ENCODE results near the gene KIF1B. TPM values are rescaled to one million over a fixed set of nuclear protein-coding genes. Genes with fewer than 3 reads are reported as not detected.

KIF1B gene
- total RNA-seq, 1 experiment from 2014 or later, result 28.1 TPM

DNA sequence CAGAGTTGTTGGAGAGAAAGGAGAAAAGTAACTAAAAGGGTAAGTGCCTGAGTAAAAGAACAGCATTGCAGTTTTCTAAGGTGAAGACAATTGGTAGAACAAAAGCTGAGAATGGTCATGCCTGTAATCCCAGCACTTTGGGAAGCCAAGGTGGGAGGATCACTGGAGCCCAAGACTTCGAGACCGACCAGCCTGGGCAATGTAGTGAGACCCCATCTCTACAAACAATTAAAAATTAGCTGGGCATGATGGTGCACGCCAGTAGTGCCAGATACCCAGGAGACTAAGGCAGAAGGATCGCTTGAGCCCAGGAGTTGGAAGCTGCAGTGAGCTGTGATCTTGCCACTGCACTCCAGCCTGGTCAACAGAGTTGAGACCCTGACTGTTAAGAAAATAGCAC lies 173.3 kb downstream of the KIF1B start:
- H3K27me3 ChIP-seq (ENCODE audit: insufficient read depth, low read length), result no peaks in the 10 kb centered on the region
- peaks cover 5 to 9% of the 10 kb centered on the region in 2 experiments; a peak in 3 of 4 replicates for H3K4me1 ChIP-seq (ENCODE audit: control insufficient read depth in 1 of 2, insufficient read depth in 2 of 2, low read length in 2 of 2)
- H3K4me3 ChIP-seq (replicated peaks in 1 of 2; ENCODE audit: low read depth in 1 of 2, low read length in 2 of 2), result no peak overlapping the region
- no peaks in the 10 kb centered on the region for H3K9me2 ChIP-seq (ENCODE audit: insufficient read depth)
- H3K9me3 ChIP-seq (ENCODE audit: control insufficient read depth in 1 of 2, insufficient read depth in 1 of 2, low read depth in 1 of 2, low read length in 2 of 2), result no peaks in the 10 kb centered on the region
- no peaks in the 10 kb centered on the region for H4K20me1 ChIP-seq (ENCODE audit: insufficient read depth)
- no peak for ATAC-seq
- H3K4me2 ChIP-seq (ENCODE audit: low read length), result no peak overlapping the region
- H3K9ac ChIP-seq (ENCODE audit: low read length), result no peak overlapping the region
- no peaks in the 10 kb centered on the region for H3K79me2 ChIP-seq (ENCODE audit: insufficient read depth, low read length)
- H3K36me3 ChIP-seq (ENCODE audit: control insufficient read depth in 1 of 2, insufficient read depth in 2 of 2, low read length in 2 of 2), result peaks cover 3 to 4% of the 10 kb centered on the region in 2 experiments; a peak in 2 of 4 replicates
- CTCF ChIA-PET, result no interaction called here
- BruUV-seq (replicated peaks), result no TSS peak
- no peak for DNase-seq (ENCODE audit: low read depth, low spot score)
- H2AFZ ChIP-seq (ENCODE audit: low read depth, low read length, poor library complexity, severe bottlenecking), result no peak overlapping the region
- RAD21 ChIA-PET (ENCODE audit: low non-redundant PET in 1 of 2, low total read pairs in 2 of 2, uncharacterized antibody in 2 of 2, unreplicated experiment in 2 of 2), result no interaction called here
- no peak overlapping the region for H3K27ac ChIP-seq (ENCODE audit: low read depth, low read length)
- TF ChIP-seq, protein P1, sequence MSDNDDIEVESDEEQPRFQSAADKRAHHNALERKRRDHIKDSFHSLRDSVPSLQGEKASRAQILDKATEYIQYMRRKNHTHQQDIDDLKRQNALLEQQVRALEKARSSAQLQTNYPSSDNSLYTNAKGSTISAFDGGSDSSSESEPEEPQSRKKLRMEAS (IDR thresholded peaks at IDR 0.05), result no peak
- TF ChIP-seq ELF1 (IDR thresholded peaks at IDR 0.05; ENCODE audit: borderline replicate concordance, low read depth) (no peak), POLR2A (IDR thresholded peaks at IDR 0.05; ENCODE audit: borderline replicate concordance, extremely low read depth, insufficient read depth, insufficient read length) (no peak), YY1 (IDR thresholded peaks at IDR 0.05; ENCODE audit: extremely low read depth, insufficient replicate concordance, low read depth, low read length) (no peak)
- TF ChIP-seq, protein P2, sequence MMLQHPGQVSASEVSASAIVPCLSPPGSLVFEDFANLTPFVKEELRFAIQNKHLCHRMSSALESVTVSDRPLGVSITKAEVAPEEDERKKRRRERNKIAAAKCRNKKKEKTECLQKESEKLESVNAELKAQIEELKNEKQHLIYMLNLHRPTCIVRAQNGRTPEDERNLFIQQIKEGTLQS (IDR thresholded peaks at IDR 0.05), result no peak
- POLR2A ChIA-PET, result no interaction called here
- intact Hi-C loops (cut with micrococcal nuclease), result no loop called here

DNA sequence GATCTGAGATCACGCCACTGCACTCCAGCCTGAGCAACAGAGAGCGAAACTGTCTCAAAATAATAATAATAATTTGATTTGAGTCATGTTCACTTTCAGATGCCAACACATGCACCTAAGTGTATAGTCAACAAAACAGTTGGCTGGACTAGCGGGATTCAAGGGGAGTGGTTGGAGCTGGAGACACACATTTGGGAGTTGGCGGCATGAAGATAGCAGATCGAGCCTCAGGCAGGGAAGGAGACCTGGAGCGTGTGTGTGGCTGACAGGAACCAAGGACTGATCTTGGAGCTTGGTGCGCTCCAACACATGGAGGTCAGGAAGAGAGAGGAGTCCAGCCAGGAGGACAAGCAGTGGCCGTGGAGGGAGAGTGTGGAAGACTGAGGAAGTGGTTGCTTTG lies 173.8 kb downstream of the KIF1B start:
- intact Hi-C loops (cut with micrococcal nuclease), result no loop called here
- Histone ChIP-seq H3K36me3 (ENCODE audit: control insufficient read depth in 1 of 2, insufficient read depth in 2 of 2, low read length in 2 of 2) (no peaks in the 10 kb centered on the region; a peak in 1 of 4 replicates), H3K79me2 (ENCODE audit: insufficient read depth, low read length) (no peaks in the 10 kb centered on the region), H3K9me3 (ENCODE audit: control insufficient read depth in 1 of 2, insufficient read depth in 1 of 2, low read depth in 1 of 2, low read length in 2 of 2) (no peaks in the 10 kb centered on the region), H2AFZ (ENCODE audit: low read depth, low read length, poor library complexity, severe bottlenecking) (no peak overlapping the region), H3K9ac (ENCODE audit: low read length) (no peak overlapping the region), H3K4me1 (ENCODE audit: control insufficient read depth in 1 of 2, insufficient read depth in 2 of 2, low read length in 2 of 2) (peaks cover 5 to 9% of the 10 kb centered on the region in 2 experiments; a peak in 3 of 4 replicates), H3K9me2 (ENCODE audit: insufficient read depth) (no peaks in the 10 kb centered on the region), H3K27me3 (ENCODE audit: insufficient read depth, low read length) (no peaks in the 10 kb centered on the region), H3K4me2 (ENCODE audit: low read length) (no peak overlapping the region), H3K27ac (ENCODE audit: low read depth, low read length) (no peak overlapping the region), H4K20me1 (ENCODE audit: insufficient read depth) (no peaks in the 10 kb centered on the region), H3K4me3 (replicated peaks in 1 of 2; ENCODE audit: low read depth in 1 of 2, low read length in 2 of 2) (no peak overlapping the region)
- ChIA-PET RAD21 (ENCODE audit: low non-redundant PET in 1 of 2, low total read pairs in 2 of 2, uncharacterized antibody in 2 of 2, unreplicated experiment in 2 of 2) (no interaction called here), POLR2A (no interaction called here), CTCF (no interaction called here)
- DNase-seq (ENCODE audit: low read depth, low spot score), result no peak
- BruUV-seq (replicated peaks), result no TSS peak
- ATAC-seq, result no peak
- TF ChIP-seq SP1 (IDR thresholded peaks at IDR 0.05; ENCODE audit: low read depth) (no peak), EZH2phosphoT487 (IDR thresholded peaks at IDR 0.05; ENCODE audit: borderline replicate concordance) (no peak), EGR1 (IDR thresholded peaks at IDR 0.05; ENCODE audit: low read depth) (no peak), ELF1 (IDR thresholded peaks at IDR 0.05; ENCODE audit: borderline replicate concordance, low read depth) (no peak), POLR2A (IDR thresholded peaks at IDR 0.05; ENCODE audit: borderline replicate concordance, extremely low read depth, insufficient read depth, insufficient read length) (no peak), SIN3A (IDR thresholded peaks at IDR 0.05; ENCODE audit: low read depth) (no peak), RAD21 (IDR thresholded peaks at IDR 0.05; ENCODE audit: low read depth) (no peak), SRF (IDR thresholded peaks at IDR 0.05; ENCODE audit: low read depth) (no peak), POLR2AphosphoS5 (IDR thresholded peaks at IDR 0.05; ENCODE audit: low read depth, low read length) (no peak)
- TF ChIP-seq, protein P3, sequence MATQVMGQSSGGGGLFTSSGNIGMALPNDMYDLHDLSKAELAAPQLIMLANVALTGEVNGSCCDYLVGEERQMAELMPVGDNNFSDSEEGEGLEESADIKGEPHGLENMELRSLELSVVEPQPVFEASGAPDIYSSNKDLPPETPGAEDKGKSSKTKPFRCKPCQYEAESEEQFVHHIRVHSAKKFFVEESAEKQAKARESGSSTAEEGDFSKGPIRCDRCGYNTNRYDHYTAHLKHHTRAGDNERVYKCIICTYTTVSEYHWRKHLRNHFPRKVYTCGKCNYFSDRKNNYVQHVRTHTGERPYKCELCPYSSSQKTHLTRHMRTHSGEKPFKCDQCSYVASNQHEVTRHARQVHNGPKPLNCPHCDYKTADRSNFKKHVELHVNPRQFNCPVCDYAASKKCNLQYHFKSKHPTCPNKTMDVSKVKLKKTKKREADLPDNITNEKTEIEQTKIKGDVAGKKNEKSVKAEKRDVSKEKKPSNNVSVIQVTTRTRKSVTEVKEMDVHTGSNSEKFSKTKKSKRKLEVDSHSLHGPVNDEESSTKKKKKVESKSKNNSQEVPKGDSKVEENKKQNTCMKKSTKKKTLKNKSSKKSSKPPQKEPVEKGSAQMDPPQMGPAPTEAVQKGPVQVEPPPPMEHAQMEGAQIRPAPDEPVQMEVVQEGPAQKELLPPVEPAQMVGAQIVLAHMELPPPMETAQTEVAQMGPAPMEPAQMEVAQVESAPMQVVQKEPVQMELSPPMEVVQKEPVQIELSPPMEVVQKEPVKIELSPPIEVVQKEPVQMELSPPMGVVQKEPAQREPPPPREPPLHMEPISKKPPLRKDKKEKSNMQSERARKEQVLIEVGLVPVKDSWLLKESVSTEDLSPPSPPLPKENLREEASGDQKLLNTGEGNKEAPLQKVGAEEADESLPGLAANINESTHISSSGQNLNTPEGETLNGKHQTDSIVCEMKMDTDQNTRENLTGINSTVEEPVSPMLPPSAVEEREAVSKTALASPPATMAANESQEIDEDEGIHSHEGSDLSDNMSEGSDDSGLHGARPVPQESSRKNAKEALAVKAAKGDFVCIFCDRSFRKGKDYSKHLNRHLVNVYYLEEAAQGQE (IDR thresholded peaks at IDR 0.05; ENCODE audit: low read depth), result no peak
- TF ChIP-seq, protein P4, sequence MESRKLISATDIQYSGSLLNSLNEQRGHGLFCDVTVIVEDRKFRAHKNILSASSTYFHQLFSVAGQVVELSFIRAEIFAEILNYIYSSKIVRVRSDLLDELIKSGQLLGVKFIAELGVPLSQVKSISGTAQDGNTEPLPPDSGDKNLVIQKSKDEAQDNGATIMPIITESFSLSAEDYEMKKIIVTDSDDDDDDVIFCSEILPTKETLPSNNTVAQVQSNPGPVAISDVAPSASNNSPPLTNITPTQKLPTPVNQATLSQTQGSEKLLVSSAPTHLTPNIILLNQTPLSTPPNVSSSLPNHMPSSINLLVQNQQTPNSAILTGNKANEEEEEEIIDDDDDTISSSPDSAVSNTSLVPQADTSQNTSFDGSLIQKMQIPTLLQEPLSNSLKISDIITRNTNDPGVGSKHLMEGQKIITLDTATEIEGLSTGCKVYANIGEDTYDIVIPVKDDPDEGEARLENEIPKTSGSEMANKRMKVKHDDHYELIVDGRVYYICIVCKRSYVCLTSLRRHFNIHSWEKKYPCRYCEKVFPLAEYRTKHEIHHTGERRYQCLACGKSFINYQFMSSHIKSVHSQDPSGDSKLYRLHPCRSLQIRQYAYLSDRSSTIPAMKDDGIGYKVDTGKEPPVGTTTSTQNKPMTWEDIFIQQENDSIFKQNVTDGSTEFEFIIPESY (IDR thresholded peaks at IDR 0.05; ENCODE audit: extremely low read depth, insufficient replicate concordance, low read length), result no peak
- TF ChIP-seq, protein P2 (IDR thresholded peaks at IDR 0.05), result no peak
- TF ChIP-seq, protein P1 (IDR thresholded peaks at IDR 0.05), result no peak

All from HCT116 (cell line).